Left kidney (tissue), 2 donors: ENCODE results near the gene ZNF433. TPM values are rescaled to one million over a fixed set of nuclear protein-coding genes. Genes with fewer than 3 reads are reported as not detected.
"Not testable (repeated sequence)": the region's sequence is repeated elsewhere in the genome, so short reads cannot be mapped to it uniquely, and the experiment has no call there.

Experiments
- DNase-seq: peaks from one replicate; pipeline ENCODE4 v3.0.0-alpha.2; 2013
- polyA plus RNA-seq: library from polyadenylated mRNA; unstranded; fragments of 120-200 nt; gene quantifications from one replicate; pipeline ENCODE4 v1.2.1, GENCODE V29; 2013; ENCODE audit not compliant: insufficient read length

ZNF433 gene
- polyA plus RNA-seq, 1 donor, result 23.1 TPM

DNA sequence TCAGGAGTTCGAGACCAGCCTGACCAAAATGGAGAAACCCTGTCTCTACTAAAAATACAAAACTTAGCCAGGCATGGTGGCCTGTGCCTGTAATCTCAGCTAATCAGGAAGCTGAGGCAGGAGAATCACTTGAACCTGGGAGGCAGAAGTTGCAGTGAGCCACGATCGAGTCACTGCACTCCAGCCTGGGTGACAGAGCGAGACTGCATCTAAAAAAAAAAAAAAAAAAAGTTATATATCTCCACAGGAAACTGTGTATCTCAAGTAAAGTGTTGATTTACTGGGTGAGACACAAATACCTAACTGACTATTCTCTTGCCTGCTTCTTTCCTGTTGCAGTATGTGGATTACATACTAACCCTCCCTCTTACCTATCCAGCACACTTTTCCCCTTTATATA, 43.6 kb downstream of the ZNF433 start:
- DNase-seq, result not testable (repeated sequence)

DNA sequence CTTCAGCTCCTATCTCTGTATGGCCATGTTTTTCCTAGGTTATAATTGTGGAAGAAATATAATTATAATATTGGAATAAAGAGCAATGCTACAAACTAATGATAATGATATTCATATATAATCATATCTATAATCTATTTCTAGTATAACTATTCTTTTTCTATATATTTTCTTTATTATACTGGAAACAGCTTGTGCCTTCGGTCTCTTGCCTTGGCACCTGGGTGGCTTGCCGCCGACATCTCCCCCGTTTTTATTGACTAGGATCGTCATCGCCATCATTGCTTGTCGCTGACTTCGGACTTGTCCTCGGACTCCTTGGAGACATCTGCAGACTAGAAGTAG, 46.4 kb downstream of the ZNF433 start:
- no peak for DNase-seq

- peak; percentile 94 for DNase-seq
Measured at GRCh38 chr19:11987405-11988281, 47.8 kb downstream of the ZNF433 start.

DNA sequence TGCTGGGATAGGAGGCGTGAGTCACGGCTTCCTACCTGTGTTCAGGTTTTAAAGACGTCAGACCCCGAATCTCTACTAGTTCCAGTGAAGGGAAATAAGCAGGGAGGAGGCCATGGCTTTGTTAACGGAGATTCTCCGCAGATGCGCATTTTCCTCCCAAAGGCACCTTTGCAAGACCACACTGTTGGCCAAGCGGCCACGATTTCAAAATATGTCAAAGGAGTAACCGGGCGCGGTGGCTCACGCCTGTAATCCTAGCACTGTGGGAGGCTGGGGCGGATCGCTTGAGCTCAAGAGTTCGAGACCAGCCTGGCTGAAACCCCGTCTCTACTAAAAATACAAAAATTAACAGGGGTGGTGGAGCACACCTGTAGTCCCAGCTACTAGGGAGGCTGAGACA, 48.7 kb downstream of the ZNF433 start:
- no peak for DNase-seq

- DNase-seq, result no peak
Measured at GRCh38 chr19:11984986-11985385, 50.5 kb downstream of the ZNF433 start.

DNA sequence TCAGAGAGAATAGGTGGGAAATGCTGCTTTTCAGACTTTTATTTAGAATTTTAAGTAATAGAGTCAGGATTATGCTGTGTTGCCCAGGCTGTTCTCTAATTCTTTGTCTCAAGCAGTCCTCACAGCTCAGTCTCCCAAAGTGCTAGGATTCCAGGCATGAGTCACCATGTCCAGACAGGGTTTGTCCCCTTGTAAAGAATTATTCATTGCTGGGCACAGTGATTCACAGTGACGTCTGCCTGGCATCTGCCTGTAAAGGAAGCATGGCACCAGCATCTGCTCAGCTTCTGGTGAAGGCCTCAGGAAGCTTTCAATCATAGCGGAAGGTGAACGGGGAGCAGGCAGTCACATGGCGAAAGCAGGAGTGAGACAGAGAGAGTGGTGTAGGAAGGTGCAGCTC, 53.0 kb downstream of the ZNF433 start:
- DNase-seq, result no peak

GRCh38 chr19:11979527-11979926, 56.0 kb downstream of the ZNF433 start:
- no peak for DNase-seq

- DNase-seq, result no peak
Measured at GRCh38 chr19:11978492-11979100, 56.9 kb downstream of the ZNF433 start.

DNA sequence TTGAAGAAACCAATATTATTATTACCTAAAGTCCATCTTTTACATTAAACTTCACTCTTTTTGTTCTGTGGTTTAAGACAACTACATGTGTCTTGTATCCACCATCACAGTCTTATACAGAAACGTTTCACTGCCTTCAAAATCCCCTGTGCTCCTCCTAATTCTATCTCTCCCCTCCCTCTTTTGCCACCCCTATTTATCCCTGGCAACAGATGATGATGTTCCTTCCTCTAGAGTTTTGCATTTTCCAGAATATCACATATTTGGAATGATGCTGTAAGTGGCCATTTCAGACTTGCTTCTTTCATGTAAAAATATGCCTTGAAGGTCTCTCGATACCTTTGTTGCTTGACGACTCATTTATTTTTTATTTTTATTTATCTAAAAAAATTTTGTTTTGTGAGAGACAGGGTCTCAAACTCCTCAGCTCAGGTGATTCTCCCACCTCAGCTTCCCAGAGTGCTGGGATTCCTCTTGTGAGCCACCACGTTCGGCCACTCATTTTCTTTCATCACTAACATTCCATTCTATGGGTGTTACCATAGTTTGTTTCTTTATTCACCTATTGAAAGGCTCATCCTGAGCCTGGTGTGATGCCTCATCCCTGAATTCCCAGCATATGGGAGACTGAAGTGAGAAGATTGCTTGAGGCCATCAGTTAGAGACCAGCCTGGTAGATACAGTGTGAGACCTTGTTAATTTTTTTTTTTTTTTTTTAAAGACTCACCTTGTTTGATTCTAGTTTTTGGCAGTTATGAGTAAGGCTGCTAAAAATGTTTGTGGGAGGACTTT, 62.3 kb downstream of the ZNF433 start:
- no peak for DNase-seq

- no peak for DNase-seq
Measured at GRCh38 chr19:11971041-11971440, 64.4 kb downstream of the ZNF433 start.

GRCh38 chr19:11970174-11970573, 65.3 kb downstream of the ZNF433 start:
- no peak for DNase-seq

GRCh38 chr19:11964858-11965645, 70.4 kb downstream of the ZNF433 start, which contains the start of gene ZNF763:
ZNF763 (plus strand) TSS chr19:11965040; CDS start chr19:11965209, 169 bp downstream.
- peak; percentile 94 for DNase-seq

Other genes with a start within 250 kb of the ZNF433 start
- 7.4 TPM for gene ZNF491, start 237.2 kb downstream of the ZNF433 start, polyA plus RNA-seq
- 28.8 TPM for gene ZNF440, start 221.4 kb downstream of the ZNF433 start, polyA plus RNA-seq
- 34.7 TPM for gene ZNF439, start 187.0 kb downstream of the ZNF433 start, polyA plus RNA-seq
- gene ZNF69, start 147.9 kb downstream of the ZNF433 start, polyA plus RNA-seq, result 32.2 TPM
- 29.6 TPM for gene ZNF700, start 110.6 kb downstream of the ZNF433 start, polyA plus RNA-seq
- gene ZNF763, start 70.6 kb downstream of the ZNF433 start, polyA plus RNA-seq, result 13.4 TPM
- gene ZNF878, start 17.3 kb upstream of the ZNF433 start, polyA plus RNA-seq, result 2.8 TPM
- 34.0 TPM for gene ZNF844, start 29.1 kb upstream of the ZNF433 start, polyA plus RNA-seq
- gene ZNF20, start 104.7 kb upstream of the ZNF433 start, polyA plus RNA-seq, result 8.4 TPM
- gene ZNF625, start 121.1 kb upstream of the ZNF433 start, polyA plus RNA-seq, result 20.1 TPM
- 22.2 TPM for gene ZNF136, start 127.4 kb upstream of the ZNF433 start, polyA plus RNA-seq